HepG2 (cell line): ENCODE measurements around the gene TOP2A. TPM values are rescaled to one million over a fixed set of nuclear protein-coding genes. Genes with fewer than 3 reads are reported as not detected.

ENCODE experiments used
- CBX1 ChIP-seq: IDR thresholded peaks from one replicate; pipeline ENCODE4 v1.6.1; 2016; ENCODE audit warnings: antibody characterized with exemption, low read depth
- EEA1 ChIP-seq: sonication (generic); formaldehyde crosslinking; IDR thresholded peaks from 2 replicates; pipeline ENCODE4 v1.5.1; 2020; ENCODE audit warnings: mild to moderate bottlenecking, missing genetic modification reagents, borderline replicate concordance
- GLMP ChIP-seq: sonication (generic); formaldehyde crosslinking; IDR thresholded peaks from 2 replicates; pipeline ENCODE4 v1.9.0; 2021; ENCODE audit warnings: missing genetic modification reagents, mild to moderate bottlenecking, borderline replicate concordance
- HDAC2 ChIP-seq: sonication (generic); formaldehyde crosslinking; IDR thresholded peaks from 2 replicates; pipeline ENCODE4 v1.4.0; 2020; ENCODE audit warnings: missing genetic modification reagents
- HNRNPL ChIP-seq: fragments of 200-400 bp; formaldehyde crosslinking; IDR thresholded peaks from 2 replicates; pipeline ENCODE4 v1.6.1; 2017; ENCODE audit warnings: mild to moderate bottlenecking, low read depth, low read length
- JUNB ChIP-seq: sonication (generic); formaldehyde crosslinking; IDR thresholded peaks from 2 replicates; pipeline ENCODE4 v1.8.0; 2022; ENCODE audit warnings: missing genetic modification reagents, mild to moderate bottlenecking, borderline replicate concordance
- PRDM10 ChIP-seq: sonication (generic); formaldehyde crosslinking; IDR thresholded peaks from 2 replicates; pipeline ENCODE4 v1.4.0; 2020; ENCODE audit warnings: low read depth, missing genetic modification reagents
- SP2 ChIP-seq: sonication (generic); formaldehyde crosslinking; IDR thresholded peaks from 2 replicates; pipeline ENCODE4 v1.5.1; 2020; ENCODE audit warnings: mild to moderate bottlenecking, missing genetic modification reagents
- TFAP4 ChIP-seq: sonication (generic); IDR thresholded peaks from 2 replicates; pipeline ENCODE4 v1.6.1; 2016; ENCODE audit warnings: low read depth, borderline replicate concordance
- ZBTB2 ChIP-seq: sonication (generic); formaldehyde crosslinking; IDR thresholded peaks from 2 replicates; pipeline ENCODE4 v1.8.0; 2022; ENCODE audit warnings: low read depth, missing genetic modification reagents
- ZHX2 ChIP-seq, 2 experiments: sonication (generic) in 1 of 2; formaldehyde crosslinking in 1 of 2; IDR thresholded peaks; 2 replicates each; pipeline versions ENCODE4 v1.6.1 to v1.9.0; 2014 to 2022; ENCODE audit warnings: antibody characterized with exemption in 1 of 2, borderline replicate concordance in 1 of 2, inconsistent platforms in 1 of 2, low read depth in 1 of 2, missing genetic modification reagents in 1 of 2
- ZNF513 ChIP-seq: sonication (generic); formaldehyde crosslinking; conservative IDR thresholded peaks from 2 replicates; pipeline ENCODE4 v1.5.0; 2020; ENCODE audit warnings: missing genetic modification reagents
- polyA plus RNA-seq, 8 experiments: library from polyadenylated mRNA; depleted of rRNA in 3 of 8; stranded (reverse) in 7 of 8; unstranded in 1 of 8; fragments of >200 nt; fragmentation: Illumina TruSeq in 4 of 8; extraction: Trizol in 4 of 8; gene quantifications; 2 replicates each; pipeline versions ENCODE4 v1.2.1 to v1.2.3, GENCODE V29; 2011 to 2016; ENCODE audit warnings: low read depth in 4 of 8, missing spikeins in 1 of 8, mixed read lengths in 1 of 8; ENCODE audit not compliant: insufficient read depth in 1 of 8
- total RNA-seq, 5 experiments: library from RNA; depleted of rRNA; stranded (reverse); fragments of >200 nt; fragmentation: Illumina TruSeq; extraction: Trizol; gene quantifications; 2 replicates each; pipeline ENCODE4 v1.2.3, GENCODE V29; 2016; ENCODE audit warnings: low read depth in 1 of 5

The TOP2A gene
- total and polyA plus RNA-seq, 2 of the 13 experiments (the other 11 are each of a cell fraction or from before 2014, with no cell fraction given), result 108 to 327 TPM

- no peak for TF ChIP-seq PRDM10 (CRISPR knock-in tag)
- no peak for TF ChIP-seq ZBTB2 (CRISPR knock-in tag)
- TF ChIP-seq ZHX2 (IDR thresholded peaks at IDR 0.05; ENCODE audit: low read depth), result no peak
- no peak for TF ChIP-seq ZHX2 (CRISPR knock-in tag; IDR thresholded peaks at IDR 0.05; ENCODE audit: borderline replicate concordance)
- TF ChIP-seq EEA1 (CRISPR knock-in tag), result no peak
- TF ChIP-seq CBX1, result no peak
- no peak for TF ChIP-seq GLMP (CRISPR knock-in tag)
- 0 out of 2 replicates have a peak, but pooled peaks have one; percentile 66 for TF ChIP-seq HNRNPL
- TF ChIP-seq TFAP4, result peak; percentile 69; the same call in 1 of the 2 replicates
- no peak for TF ChIP-seq SP2 (CRISPR knock-in tag)
- 0 out of 2 replicates have a peak, but pooled peaks have one; percentile 31 for TF ChIP-seq ZNF513 (CRISPR knock-in tag)
- TF ChIP-seq JUNB (CRISPR knock-in tag), result no peak
- peak; percentile 42; the same call in 1 of the 2 replicates for TF ChIP-seq HDAC2 (CRISPR knock-in tag)
Measured at GRCh38 chr17:40355123-40355803, 62.4 kb downstream of the TOP2A start (continued).
